ENCODE measurements around the gene HPS4. TPM values are rescaled to one million over a fixed set of nuclear protein-coding genes. Genes with fewer than 3 reads are reported as not detected.

The HPS4 gene
- total RNA-seq, 1 donor from 2014 or later, result 95.5 TPM

GRCh38 chr22:26460202-26460601 lies 23.4 kb downstream of the HPS4 start:
- H3K4me3 Mint-ChIP-seq, result no peak overlapping the region
- Histone ChIP-seq H3K36me3 (no peaks in the 10 kb centered on the region), H3F3A (ENCODE audit: low read depth) (no peaks in the 10 kb centered on the region), H3K27ac (no peak overlapping the region), H3K4me3 (no peak overlapping the region), H3K79me2 (ENCODE audit: low read depth) (peaks cover 15% of the 10 kb centered on the region), H2AFZ (replicated peaks) (no peak overlapping the region), H3K9me3 (ENCODE audit: low read depth) (no peaks in the 10 kb centered on the region), H4K20me1 (ENCODE audit: low read depth) (peaks cover 44% of the 10 kb centered on the region), H3K4me2 (no peak overlapping the region), H3K4me1 (peaks cover 12% of the 10 kb centered on the region), H3K9ac (no peak overlapping the region), H3K27me3 (no peaks in the 10 kb centered on the region)
- no peak overlapping the region for H3K27ac Mint-ChIP-seq
- H3K9me3 Mint-ChIP-seq, result no peaks in the 10 kb centered on the region
- DNase-seq (ENCODE audit: low spot score), result no peak
- H3K4me1 Mint-ChIP-seq, result peaks cover 43% of the 10 kb centered on the region
- TF ChIP-seq EZH2 (IDR thresholded peaks at IDR 0.05) (no peak), CTCF (IDR thresholded peaks at IDR 0.05) (no peak), EZH2phosphoT487 (IDR thresholded peaks at IDR 0.05) (no peak)
- peaks cover 4% of the 10 kb centered on the region for H3K27me3 Mint-ChIP-seq (ENCODE audit: insufficient read depth, low read depth)
- H3K36me3 Mint-ChIP-seq, result peaks cover 26% of the 10 kb centered on the region

- Mint-ChIP-seq H3K4me3 (no peak overlapping the region), H3K36me3 (peaks cover 19% of the 10 kb centered on the region), H3K4me1 (peaks cover 25% of the 10 kb centered on the region), H3K27ac (no peak overlapping the region), H3K27me3 (ENCODE audit: insufficient read depth, low read depth) (peaks cover 4% of the 10 kb centered on the region), H3K9me3 (no peaks in the 10 kb centered on the region)
- peaks cover 3% of the 10 kb centered on the region for H3K4me1 ChIP-seq
- no peaks in the 10 kb centered on the region for H3K36me3 ChIP-seq
- H3K4me3 ChIP-seq, result no peak overlapping the region
- no peaks in the 10 kb centered on the region for H3K9me3 ChIP-seq (ENCODE audit: low read depth)
- H3K9ac ChIP-seq, result no peak overlapping the region
- TF ChIP-seq CTCF (IDR thresholded peaks at IDR 0.05) (no peak), EZH2 (IDR thresholded peaks at IDR 0.05) (no peak), EZH2phosphoT487 (IDR thresholded peaks at IDR 0.05) (no peak)
- H2AFZ ChIP-seq (replicated peaks), result no peak overlapping the region
- H3K4me2 ChIP-seq, result no peak overlapping the region
- peaks cover 15% of the 10 kb centered on the region for H3K79me2 ChIP-seq (ENCODE audit: low read depth)
- no peaks in the 10 kb centered on the region for H3K27me3 ChIP-seq
- no peak for DNase-seq (ENCODE audit: low spot score)
- H4K20me1 ChIP-seq (ENCODE audit: low read depth), result peaks cover 37% of the 10 kb centered on the region
- H3F3A ChIP-seq (ENCODE audit: low read depth), result no peaks in the 10 kb centered on the region
- H3K27ac ChIP-seq, result no peak overlapping the region
These were observed 25.8 kb downstream of the HPS4 start for GRCh38 chr22:26457661-26458272.

- no peak overlapping the region for H3K4me3 Mint-ChIP-seq
- peaks cover 29% of the 10 kb centered on the region for H3K36me3 Mint-ChIP-seq
- Histone ChIP-seq H3K79me2 (ENCODE audit: low read depth) (no peaks in the 10 kb centered on the region), H3K27ac (no peak overlapping the region), H3F3A (ENCODE audit: low read depth) (no peaks in the 10 kb centered on the region), H3K4me2 (no peak overlapping the region), H3K4me3 (no peak overlapping the region), H3K36me3 (no peaks in the 10 kb centered on the region), H3K9me3 (ENCODE audit: low read depth) (no peaks in the 10 kb centered on the region), H3K27me3 (no peaks in the 10 kb centered on the region), H3K9ac (no peak overlapping the region), H3K4me1 (no peaks in the 10 kb centered on the region), H4K20me1 (ENCODE audit: low read depth) (peaks cover 2% of the 10 kb centered on the region), H2AFZ (replicated peaks) (no peak overlapping the region)
- H3K27ac Mint-ChIP-seq, result no peak overlapping the region
- no peak for DNase-seq (ENCODE audit: low spot score)
- peaks cover 12% of the 10 kb centered on the region for H3K4me1 Mint-ChIP-seq
- TF ChIP-seq EZH2phosphoT487 (IDR thresholded peaks at IDR 0.05) (no peak), CTCF (IDR thresholded peaks at IDR 0.05) (no peak), EZH2 (IDR thresholded peaks at IDR 0.05) (no peak)
- no peaks in the 10 kb centered on the region for H3K9me3 Mint-ChIP-seq
- H3K27me3 Mint-ChIP-seq (ENCODE audit: insufficient read depth, low read depth), result peaks cover 2% of the 10 kb centered on the region
These were observed 29.6 kb downstream of the HPS4 start for GRCh38 chr22:26453812-26454500.
